K562 (cell line): ENCODE data around the gene PRSS38. TPM values are rescaled to one million over a fixed set of nuclear protein-coding genes. Genes with fewer than 3 reads are reported as not detected.

Source experiments
- CBX3 ChIP-seq, 2 experiments: IDR thresholded peaks; 1 replicate in 1 of 2; 2 replicates in 1 of 2; pipeline ENCODE4 v1.6.1; 2012; ENCODE audit warnings: inconsistent platforms in 2 of 2, low read length in 2 of 2, borderline replicate concordance in 1 of 2, control low read depth in 1 of 2
- CBX8 ChIP-seq: fragments of 200-600 bp; sonication (generic); IDR thresholded peaks from 2 replicates; pipeline ENCODE4 v1.6.1; 2012; ENCODE audit warnings: borderline replicate concordance, mixed run types, low read depth, mild to moderate bottlenecking, moderate library complexity, mixed read lengths, low read length, control low read depth, inconsistent platforms; ENCODE audit not compliant: poor library complexity, severe bottlenecking; ENCODE audit errors: extremely low read depth
- GABPA ChIP-seq: fragments of 200-800 bp; sonication (Bioruptor generic); conservative IDR thresholded peaks from 2 replicates; pipeline ENCODE4 v1.6.1; 2016; ENCODE audit warnings: low read depth, missing genetic modification characterization, missing compliant biosample characterization
- RBM39 ChIP-seq: fragments of 200-400 bp; formaldehyde crosslinking; optimal IDR thresholded peaks from 2 replicates; pipeline ENCODE3; 2018; ENCODE audit warnings: low read depth, low read length
- RFX5 ChIP-seq: IDR thresholded peaks from 2 replicates; pipeline ENCODE4 v1.6.1; 2011; ENCODE audit warnings: low read depth, mild to moderate bottlenecking, improper control_type of control experiment, low read length
- SIN3B ChIP-seq: fragments of 450-650 bp; IDR thresholded peaks from 2 replicates; pipeline ENCODE4 v1.6.1; 2017; ENCODE audit warnings: low read depth, mild to moderate bottlenecking, moderate library complexity
- TEAD4 ChIP-seq, 2 experiments: sonication (generic) in 1 of 2; formaldehyde crosslinking in 1 of 2; IDR thresholded peaks; 2 replicates each; pipeline versions ENCODE4 v1.6.1 to v1.8.0; 2012 to 2022; ENCODE audit warnings: borderline replicate concordance in 1 of 2, inconsistent platforms in 1 of 2, low read length in 1 of 2, mild to moderate bottlenecking in 1 of 2, missing genetic modification reagents in 1 of 2
- ZNF311 ChIP-seq: fragments of 250-450 bp; sonication (Bioruptor Pico); IDR thresholded peaks from 2 replicates; pipeline ENCODE4 v1.4.0; 2020; ENCODE audit warnings: mild to moderate bottlenecking, moderate library complexity
- polyA plus RNA-seq, 8 experiments: library from polyadenylated mRNA; depleted of rRNA in 4 of 8; stranded (reverse) in 5 of 8; unstranded in 3 of 8; fragments of >200 nt; fragmentation: Nextera tagmentation in 2 of 8; fragmentation: Illumina TruSeq in 1 of 8; extraction: Ambion mirVana in 2 of 8; extraction: Trizol in 1 of 8; gene quantifications; 2 replicates each; pipeline versions ENCODE4 v1.2.1 to v1.2.3, GENCODE V29; 2011 to 2014; ENCODE audit warnings: inconsistent platforms in 1 of 8, missing spikeins in 1 of 8
- total RNA-seq, 7 experiments: library from RNA; depleted of rRNA in 6 of 7; stranded (reverse); fragments of >200 nt in 6 of 7; fragmentation: Illumina TruSeq in 2 of 7; extraction: Trizol in 2 of 7; gene quantifications; 2 replicates each; pipeline versions ENCODE4 v1.2.1 to v1.2.3, GENCODE V29; 2011 to 2021; ENCODE audit warnings: low replicate concordance in 1 of 7
- TF ChIP-seq, protein P1 (sequence below): fragments of 250-450 bp; sonication (Bioruptor Pico); IDR thresholded peaks from 2 replicates; pipeline ENCODE4 v1.5.0; 2022; ENCODE audit warnings: mild to moderate bottlenecking
- TF ChIP-seq, protein P2 (sequence below): fragments of 450-650 bp; formaldehyde crosslinking; IDR thresholded peaks from 2 replicates; pipeline ENCODE4 v1.4.0; 2022; ENCODE audit warnings: missing genetic modification characterization

The PRSS38 gene
- total and polyA plus RNA-seq, 9 of the 15 experiments (the other 6 are each of a cell fraction or from before 2014, with no cell fraction given): 0.09 to 0.14 TPM; not detected in 7

DNA sequence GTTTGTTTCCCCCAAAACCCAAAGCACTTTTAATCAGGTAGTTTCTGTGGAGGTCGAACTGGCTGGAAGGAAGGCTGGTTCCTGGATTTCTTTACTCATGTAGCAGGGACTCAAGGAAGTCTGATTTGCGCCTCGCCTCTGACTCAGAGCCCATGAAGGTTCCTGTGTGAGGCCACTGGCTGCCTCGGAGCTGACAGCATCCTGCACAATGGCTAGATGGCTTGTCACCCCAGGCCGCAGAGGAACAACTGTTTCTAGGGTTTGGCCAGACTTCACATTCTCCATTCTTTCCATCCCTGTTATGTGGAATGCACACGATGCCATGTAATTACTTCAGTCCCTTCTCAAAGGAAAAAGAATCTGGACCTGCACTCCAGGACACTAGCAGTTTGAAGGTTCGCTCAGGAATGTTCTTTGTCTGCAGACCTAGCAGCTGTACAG lies 39.1 kb upstream of the PRSS38 start (continued):
- TF ChIP-seq SIN3B (no peak), RBM39 (no peak), RFX5 (no peak), CBX3 (IDR thresholded peaks at IDR 0.05; ENCODE audit: borderline replicate concordance in 1 of 2, low read length in 2 of 2) (no peak), ZNF311 (CRISPR knock-in tag) (no peak), TEAD4 (IDR thresholded peaks at IDR 0.05; ENCODE audit: low read length) (no peak), TEAD4 (CRISPR knock-in tag; IDR thresholded peaks at IDR 0.05; ENCODE audit: borderline replicate concordance) (no peak), GABPA (no peak), CBX8 (no peak)
- TF ChIP-seq, protein P1, sequence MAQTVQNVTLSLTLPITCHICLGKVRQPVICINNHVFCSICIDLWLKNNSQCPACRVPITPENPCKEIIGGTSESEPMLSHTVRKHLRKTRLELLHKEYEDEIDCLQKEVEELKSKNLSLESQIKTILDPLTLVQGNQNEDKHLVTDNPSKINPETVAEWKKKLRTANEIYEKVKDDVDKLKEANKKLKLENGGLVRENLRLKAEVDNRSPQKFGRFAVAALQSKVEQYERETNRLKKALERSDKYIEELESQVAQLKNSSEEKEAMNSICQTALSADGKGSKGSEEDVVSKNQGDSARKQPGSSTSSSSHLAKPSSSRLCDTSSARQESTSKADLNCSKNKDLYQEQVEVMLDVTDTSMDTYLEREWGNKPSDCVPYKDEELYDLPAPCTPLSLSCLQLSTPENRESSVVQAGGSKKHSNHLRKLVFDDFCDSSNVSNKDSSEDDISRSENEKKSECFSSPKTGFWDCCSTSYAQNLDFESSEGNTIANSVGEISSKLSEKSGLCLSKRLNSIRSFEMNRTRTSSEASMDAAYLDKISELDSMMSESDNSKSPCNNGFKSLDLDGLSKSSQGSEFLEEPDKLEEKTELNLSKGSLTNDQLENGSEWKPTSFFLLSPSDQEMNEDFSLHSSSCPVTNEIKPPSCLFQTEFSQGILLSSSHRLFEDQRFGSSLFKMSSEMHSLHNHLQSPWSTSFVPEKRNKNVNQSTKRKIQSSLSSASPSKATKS: no peak
- TF ChIP-seq, protein P2, sequence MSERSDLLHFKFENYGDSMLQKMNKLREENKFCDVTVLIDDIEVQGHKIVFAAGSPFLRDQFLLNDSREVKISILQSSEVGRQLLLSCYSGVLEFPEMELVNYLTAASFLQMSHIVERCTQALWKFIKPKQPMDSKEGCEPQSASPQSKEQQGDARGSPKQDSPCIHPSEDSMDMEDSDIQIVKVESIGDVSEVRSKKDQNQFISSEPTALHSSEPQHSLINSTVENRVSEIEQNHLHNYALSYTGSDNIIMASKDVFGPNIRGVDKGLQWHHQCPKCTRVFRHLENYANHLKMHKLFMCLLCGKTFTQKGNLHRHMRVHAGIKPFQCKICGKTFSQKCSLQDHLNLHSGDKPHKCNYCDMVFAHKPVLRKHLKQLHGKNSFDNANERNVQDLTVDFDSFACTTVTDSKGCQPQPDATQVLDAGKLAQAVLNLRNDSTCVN (CRISPR knock-in tag): no peak
